VCaP (cell line): ENCODE data around the gene MAB21L3.
A peak's percentile ranks its signal among the peaks of the same experiment; 100 is the strongest.

Experiments used
- H3K27ac ChIP-seq: fragments of 450-650 bp; 2 replicates; pipeline ENCODE4 v1.5.1; 2017
- CTCF ChIP-seq: fragments of 450-650 bp; conservative IDR thresholded peaks from 2 replicates; pipeline ENCODE4 v1.5.1; 2017; ENCODE audit warnings: mild to moderate bottlenecking, moderate library complexity

MAB21L3 gene

GRCh38 chr1:116122955-116123757, 12.0 kb downstream of the MAB21L3 start:
- TF ChIP-seq CTCF, result no peak
- peak overlapping the region; percentile 91 for H3K27ac ChIP-seq

- peak overlapping the region; percentile 91 for H3K27ac ChIP-seq
- TF ChIP-seq CTCF, result no peak
Observed at GRCh38 chr1:116123837-116124533, 12.8 kb downstream of the MAB21L3 start.

GRCh38 chr1:116125758-116126157, 14.6 kb downstream of the MAB21L3 start:
- TF ChIP-seq CTCF, result no peak; the same call in 1 of the 2 replicates
- peak overlapping the region; percentile 91 for H3K27ac ChIP-seq

GRCh38 chr1:116126281-116126680, 15.1 kb downstream of the MAB21L3 start:
- peak overlapping the region; percentile 91 for H3K27ac ChIP-seq
- no peak for TF ChIP-seq CTCF

- TF ChIP-seq CTCF, result no peak
- peak overlapping the region; percentile 91; the same call in 1 of the 2 replicates for H3K27ac ChIP-seq
Observed at GRCh38 chr1:116127123-116127847, 16.1 kb downstream of the MAB21L3 start.

GRCh38 chr1:116127848-116128540, 16.8 kb downstream of the MAB21L3 start:
- no peak for TF ChIP-seq CTCF
- no peak overlapping the region for H3K27ac ChIP-seq
